GM23338 (cell line): ENCODE results near the gene CCT5. TPM values are rescaled to one million over a fixed set of nuclear protein-coding genes. Genes with fewer than 3 reads are reported as not detected.

ENCODE experiments used
- ATAC-seq: fragments of 200-7000 bp; cut with Tn5 transposase; 3 replicates; pipeline ENCODE4 v1.9.1; 2020
- DNase-seq: peaks from one replicate; pipeline ENCODE4 v3.0.0-alpha.2; 2015; ENCODE audit warnings: low spot score
- H2AFZ ChIP-seq: fragments of 200-600 bp; sonication (generic); 2 replicates; pipeline ENCODE4 v1.8.0; 2016; ENCODE audit warnings: antibody characterized with exemption, mild to moderate bottlenecking, moderate library complexity
- H3F3A ChIP-seq: fragments of 200-600 bp; sonication (generic); replicated peaks from 2 replicates; pipeline ENCODE4 v1.8.0; 2017; ENCODE audit warnings: antibody characterized with exemption, mixed run types, low read depth
- H3K27ac ChIP-seq: fragments of 200-600 bp; sonication (generic); 2 replicates; pipeline ENCODE4 v1.6.1; 2016; ENCODE audit warnings: low read depth
- H3K27me3 ChIP-seq: fragments of 200-600 bp; sonication (generic); 2 replicates; pipeline ENCODE4 v1.8.0; 2016; ENCODE audit warnings: mild to moderate bottlenecking, mixed run types, moderate library complexity; ENCODE audit not compliant: insufficient read depth
- H3K36me3 ChIP-seq: fragments of 200-600 bp; sonication (generic); 2 replicates; pipeline ENCODE4 v1.8.0; 2016; ENCODE audit warnings: mild to moderate bottlenecking; ENCODE audit not compliant: insufficient read depth
- H3K4me1 ChIP-seq: fragments of 200-600 bp; sonication (generic); 2 replicates; pipeline ENCODE4 v1.8.0; 2016; ENCODE audit warnings: mild to moderate bottlenecking, moderate library complexity; ENCODE audit not compliant: insufficient read depth
- H3K4me2 ChIP-seq: fragments of 200-600 bp; sonication (generic); 2 replicates; pipeline ENCODE4 v1.7.1; 2017; ENCODE audit warnings: mixed run types
- H3K4me3 ChIP-seq: fragments of 200-600 bp; sonication (generic); 2 replicates; pipeline ENCODE4 v1.6.1; 2016; ENCODE audit warnings: mixed run types
- H3K79me2 ChIP-seq: fragments of 200-600 bp; sonication (generic); replicated peaks from 2 replicates; pipeline ENCODE4 v1.8.0; 2017; ENCODE audit warnings: mild to moderate bottlenecking; ENCODE audit not compliant: insufficient read depth
- H3K9me2 ChIP-seq: fragments of 200-600 bp; sonication (generic); 2 replicates; pipeline ENCODE4 v1.8.0; 2017; ENCODE audit not compliant: insufficient read depth
- H4K20me1 ChIP-seq: fragments of 200-600 bp; sonication (generic); replicated peaks from 2 replicates; pipeline ENCODE4 v1.8.0; 2017; ENCODE audit warnings: mild to moderate bottlenecking; ENCODE audit not compliant: insufficient read depth
- H3K27ac Mint-ChIP-seq: 2 replicates; pipeline ENCODE4 v1.8.0; 2020; ENCODE audit warnings: inconsistent platforms, mild to moderate bottlenecking, moderate library complexity, mixed read lengths
- H3K27me3 Mint-ChIP-seq: 3 replicates; pipeline ENCODE4 v1.8.0; 2022; ENCODE audit warnings: low read depth, mild to moderate bottlenecking, moderate library complexity, mixed read lengths, inconsistent platforms; ENCODE audit not compliant: insufficient read depth, poor library complexity
- H3K36me3 Mint-ChIP-seq: 3 replicates; pipeline ENCODE4 v1.8.0; 2021; ENCODE audit warnings: low read depth, mild to moderate bottlenecking, inconsistent platforms, moderate library complexity, mixed read lengths
- H3K4me1 Mint-ChIP-seq: 3 replicates; pipeline ENCODE4 v1.8.0; 2020; ENCODE audit warnings: mild to moderate bottlenecking, inconsistent platforms, mixed read lengths
- H3K4me3 Mint-ChIP-seq: 3 replicates; pipeline ENCODE4 v1.8.0; 2021; ENCODE audit warnings: moderate library complexity, mild to moderate bottlenecking, inconsistent platforms, mixed read lengths
- H3K9me3 Mint-ChIP-seq: 3 replicates; pipeline ENCODE4 v1.8.0; 2020; ENCODE audit warnings: moderate library complexity, mild to moderate bottlenecking, inconsistent platforms, mixed read lengths
- CREB1 ChIP-seq: fragments of 250-450 bp; sonication (Bioruptor Pico); IDR thresholded peaks from 2 replicates; pipeline ENCODE4 v1.5.0; 2020; ENCODE audit warnings: low read depth, mild to moderate bottlenecking, moderate library complexity
- CTCF ChIP-seq, 2 experiments: fragments of 200-600 bp in 1 of 2; sonication (generic) in 1 of 2; conservative IDR thresholded peaks; 2 replicates each; pipeline versions ENCODE4 v1.5.1 to v1.6.1; 2016 to 2017; ENCODE audit warnings: antibody characterized with exemption in 2 of 2, low read depth in 2 of 2, mild to moderate bottlenecking in 2 of 2, moderate library complexity in 1 of 2
- JUNB ChIP-seq: IDR thresholded peaks from one replicate; pipeline ENCODE4 v1.6.1; 2016; ENCODE audit warnings: antibody characterized with exemption; ENCODE audit not compliant: unreplicated experiment
- ZNF331 ChIP-seq: fragments of 250-450 bp; sonication (Bioruptor Pico); IDR thresholded peaks from 2 replicates; pipeline ENCODE4 v1.5.0; 2020; ENCODE audit warnings: low read depth, mild to moderate bottlenecking, moderate library complexity
- ZNF462 ChIP-seq: fragments of 250-450 bp; sonication (Bioruptor Pico); IDR thresholded peaks from 2 replicates; pipeline ENCODE4 v1.5.0; 2020; ENCODE audit warnings: mild to moderate bottlenecking, moderate library complexity
- polyA plus RNA-seq: library from polyadenylated mRNA; unstranded; fragments of >200 nt; fragmentation: Nextera tagmentation; extraction: Ambion mirVana; gene quantifications from 2 replicates; pipeline ENCODE4 v1.2.1, GENCODE V29; 2016
- total RNA-seq: library from RNA; depleted of rRNA; stranded (reverse); fragments of >200 nt; shearing (Covaris generic); gene quantifications from 2 replicates; pipeline ENCODE4 v1.2.3, GENCODE V29; 2014
- TF ChIP-seq, protein P1 (sequence below): IDR thresholded peaks from one replicate; pipeline ENCODE4 v1.6.1; 2018; ENCODE audit warnings: antibody characterized with exemption; ENCODE audit not compliant: unreplicated experiment
- TF ChIP-seq, protein P2 (sequence below): IDR thresholded peaks from 2 replicates; pipeline ENCODE4 v1.6.1; 2016; ENCODE audit warnings: antibody characterized with exemption

The CCT5 gene
- total and polyA plus RNA-seq, 2 experiments from 2014 or later, result 576 to 661 TPM

DNA sequence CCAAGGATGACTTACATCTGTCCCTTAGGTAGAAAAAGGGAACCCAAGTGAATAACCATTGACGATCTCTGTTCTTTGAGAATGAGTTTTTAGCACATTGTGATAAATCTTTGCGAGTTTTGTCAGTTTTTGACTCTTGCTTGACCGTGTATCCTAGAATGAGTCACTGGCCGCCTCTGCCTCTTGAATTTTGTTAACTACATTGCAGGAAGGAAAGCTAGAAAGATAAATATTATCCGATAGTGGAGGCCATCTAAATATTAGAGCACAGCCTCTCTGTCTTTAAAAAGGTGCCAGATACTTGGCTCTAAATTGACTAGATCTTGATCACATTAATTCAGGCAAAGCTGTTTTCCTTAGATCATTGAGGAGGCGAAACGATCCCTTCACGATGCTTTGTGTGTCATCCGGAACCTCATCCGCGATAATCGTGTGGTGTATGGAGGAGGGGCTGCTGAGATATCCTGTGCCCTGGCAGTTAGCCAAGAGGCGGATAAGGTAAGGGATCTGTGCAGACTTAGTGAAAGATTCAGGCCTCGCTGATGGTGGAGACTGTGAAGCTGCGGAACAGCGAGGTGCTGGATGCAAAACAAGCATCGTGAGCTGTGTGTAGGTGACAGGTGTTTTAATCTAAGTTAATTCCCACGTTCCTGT lies 12.2 kb downstream of the CCT5 start:
- Histone ChIP-seq H3K79me2 (peaks cover 17% of the 10 kb centered on the region), H3K36me3 (peaks cover 80% of the 10 kb centered on the region), H3K27ac (no peak overlapping the region), H4K20me1 (peaks cover 43% of the 10 kb centered on the region), H3K4me3 (no peak overlapping the region), H3K4me1 (no peaks in the 10 kb centered on the region), H3K9me2 (no peaks in the 10 kb centered on the region), H2AFZ (no peak overlapping the region), H3K4me2 (no peak overlapping the region), H3K27me3 (no peaks in the 10 kb centered on the region), H3F3A (peaks cover 58% of the 10 kb centered on the region)
- Mint-ChIP-seq H3K4me3 (no peak overlapping the region), H3K9me3 (no peaks in the 10 kb centered on the region), H3K27ac (no peak overlapping the region), H3K4me1 (no peaks in the 10 kb centered on the region; the same call in 2 of the 3 replicates), H3K27me3 (peaks cover 9% of the 10 kb centered on the region), H3K36me3 (peaks cover 87% of the 10 kb centered on the region)
- no peak for TF ChIP-seq JUNB
- TF ChIP-seq CREB1 (CRISPR knock-in tag), result no peak
- TF ChIP-seq ZNF331 (CRISPR knock-in tag), result no peak
- TF ChIP-seq, protein P1, sequence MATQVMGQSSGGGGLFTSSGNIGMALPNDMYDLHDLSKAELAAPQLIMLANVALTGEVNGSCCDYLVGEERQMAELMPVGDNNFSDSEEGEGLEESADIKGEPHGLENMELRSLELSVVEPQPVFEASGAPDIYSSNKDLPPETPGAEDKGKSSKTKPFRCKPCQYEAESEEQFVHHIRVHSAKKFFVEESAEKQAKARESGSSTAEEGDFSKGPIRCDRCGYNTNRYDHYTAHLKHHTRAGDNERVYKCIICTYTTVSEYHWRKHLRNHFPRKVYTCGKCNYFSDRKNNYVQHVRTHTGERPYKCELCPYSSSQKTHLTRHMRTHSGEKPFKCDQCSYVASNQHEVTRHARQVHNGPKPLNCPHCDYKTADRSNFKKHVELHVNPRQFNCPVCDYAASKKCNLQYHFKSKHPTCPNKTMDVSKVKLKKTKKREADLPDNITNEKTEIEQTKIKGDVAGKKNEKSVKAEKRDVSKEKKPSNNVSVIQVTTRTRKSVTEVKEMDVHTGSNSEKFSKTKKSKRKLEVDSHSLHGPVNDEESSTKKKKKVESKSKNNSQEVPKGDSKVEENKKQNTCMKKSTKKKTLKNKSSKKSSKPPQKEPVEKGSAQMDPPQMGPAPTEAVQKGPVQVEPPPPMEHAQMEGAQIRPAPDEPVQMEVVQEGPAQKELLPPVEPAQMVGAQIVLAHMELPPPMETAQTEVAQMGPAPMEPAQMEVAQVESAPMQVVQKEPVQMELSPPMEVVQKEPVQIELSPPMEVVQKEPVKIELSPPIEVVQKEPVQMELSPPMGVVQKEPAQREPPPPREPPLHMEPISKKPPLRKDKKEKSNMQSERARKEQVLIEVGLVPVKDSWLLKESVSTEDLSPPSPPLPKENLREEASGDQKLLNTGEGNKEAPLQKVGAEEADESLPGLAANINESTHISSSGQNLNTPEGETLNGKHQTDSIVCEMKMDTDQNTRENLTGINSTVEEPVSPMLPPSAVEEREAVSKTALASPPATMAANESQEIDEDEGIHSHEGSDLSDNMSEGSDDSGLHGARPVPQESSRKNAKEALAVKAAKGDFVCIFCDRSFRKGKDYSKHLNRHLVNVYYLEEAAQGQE, result no peak
- no peak for TF ChIP-seq CTCF (conservative IDR thresholded peaks at IDR 0.05; ENCODE audit: low read depth in 2 of 2)
- TF ChIP-seq, protein P2, sequence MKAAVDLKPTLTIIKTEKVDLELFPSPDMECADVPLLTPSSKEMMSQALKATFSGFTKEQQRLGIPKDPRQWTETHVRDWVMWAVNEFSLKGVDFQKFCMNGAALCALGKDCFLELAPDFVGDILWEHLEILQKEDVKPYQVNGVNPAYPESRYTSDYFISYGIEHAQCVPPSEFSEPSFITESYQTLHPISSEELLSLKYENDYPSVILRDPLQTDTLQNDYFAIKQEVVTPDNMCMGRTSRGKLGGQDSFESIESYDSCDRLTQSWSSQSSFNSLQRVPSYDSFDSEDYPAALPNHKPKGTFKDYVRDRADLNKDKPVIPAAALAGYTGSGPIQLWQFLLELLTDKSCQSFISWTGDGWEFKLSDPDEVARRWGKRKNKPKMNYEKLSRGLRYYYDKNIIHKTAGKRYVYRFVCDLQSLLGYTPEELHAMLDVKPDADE, result no peak
- no peak for TF ChIP-seq ZNF462 (CRISPR knock-in tag)
- ATAC-seq (no peak), DNase-seq (no peak)
